Hypothalamus (tissue), 51 donors: Measurements from ENCODE around the gene KIF7.

Source experiments
- DNase-seq, 51 donors: peaks; one replicate each; lab custom pipeline; 2025; lab: John Stamatoyannopoulos, UW

KIF7 gene

GRCh38 chr15:89672221-89673164 is 17.2 kb upstream of the KIF7 start:
- peak in 13 of 51 donors; percentile 8 to 44 (median 21) for DNase-seq

- DNase-seq, result no peak
Observed at GRCh38 chr15:89671687-89672086, 16.4 kb upstream of the KIF7 start.

- no peak for DNase-seq
Observed at GRCh38 chr15:89670971-89671560, 15.8 kb upstream of the KIF7 start.

- DNase-seq, result no peak
Observed at GRCh38 chr15:89669941-89670340, 14.7 kb upstream of the KIF7 start.

GRCh38 chr15:89669309-89669865 is 14.1 kb upstream of the KIF7 start:
- DNase-seq, result no peak

GRCh38 chr15:89668171-89668570 is 12.9 kb upstream of the KIF7 start:
- DNase-seq, result no peak

- DNase-seq, result no peak
Observed at GRCh38 chr15:89667706-89667960, 12.4 kb upstream of the KIF7 start.

- no peak for DNase-seq
Observed at GRCh38 chr15:89666858-89667705, 11.8 kb upstream of the KIF7 start.

GRCh38 chr15:89666184-89666857 is 11.1 kb upstream of the KIF7 start:
- DNase-seq, result no peak

GRCh38 chr15:89665449-89666181 is 10.3 kb upstream of the KIF7 start:
- peak in 18 of 51 donors; percentile 13 to 49 (median 30) for DNase-seq

GRCh38 chr15:89664441-89665350 is 9.4 kb upstream of the KIF7 start:
- no peak for DNase-seq

GRCh38 chr15:89662893-89663626 is 7.8 kb upstream of the KIF7 start:
- DNase-seq, result no peak

GRCh38 chr15:89660556-89660955 is 5.3 kb upstream of the KIF7 start:
- no peak for DNase-seq

- DNase-seq, result no peak
Observed at GRCh38 chr15:89659295-89659694, 4.0 kb upstream of the KIF7 start.

GRCh38 chr15:89657686-89658200 is 2.5 kb upstream of the KIF7 start:
- DNase-seq, result no peak

GRCh38 chr15:89656116-89656815 is 999 bp upstream of the KIF7 start:
- no peak for DNase-seq

- DNase-seq, result no peak
Observed at GRCh38 chr15:89654301-89654761, 936 bp downstream of the KIF7 start.
